OCI-LY3 (cell line): Measurements from ENCODE around the gene CTBP2.

Experiments
- CTCF ChIP-seq: fragments of 200-600, 300-600 bp; sonication (generic); IDR thresholded peaks from 2 replicates; pipeline ENCODE4 v1.5.1; 2014; ENCODE audit warnings: antibody characterized with exemption, low read length, low read depth
- EZH2phosphoT487 ChIP-seq: fragments of 200-600 bp; shearing (Covaris generic); IDR thresholded peaks from 2 replicates; pipeline ENCODE4 v1.6.1; 2018; ENCODE audit warnings: antibody characterized with exemption, mixed run types, low read depth

- TF ChIP-seq CTCF (no peak), EZH2phosphoT487 (no peak)
Observed at GRCh38 chr10:125128397-125129075, 31.8 kb downstream of the CTBP2 start.
